GOT3 (cell line): ENCODE measurements around the gene SAMD10.
"Not testable (repeated sequence)": the region's sequence is repeated elsewhere in the genome, so short reads cannot be mapped to it uniquely, and the experiment has no call there.

ENCODE experiments used
- DNase-seq: peaks from one replicate; lab custom pipeline; 2025; ENCODE audit warnings: mixed read lengths; lab: John Stamatoyannopoulos, UW

Gene SAMD10

DNA sequence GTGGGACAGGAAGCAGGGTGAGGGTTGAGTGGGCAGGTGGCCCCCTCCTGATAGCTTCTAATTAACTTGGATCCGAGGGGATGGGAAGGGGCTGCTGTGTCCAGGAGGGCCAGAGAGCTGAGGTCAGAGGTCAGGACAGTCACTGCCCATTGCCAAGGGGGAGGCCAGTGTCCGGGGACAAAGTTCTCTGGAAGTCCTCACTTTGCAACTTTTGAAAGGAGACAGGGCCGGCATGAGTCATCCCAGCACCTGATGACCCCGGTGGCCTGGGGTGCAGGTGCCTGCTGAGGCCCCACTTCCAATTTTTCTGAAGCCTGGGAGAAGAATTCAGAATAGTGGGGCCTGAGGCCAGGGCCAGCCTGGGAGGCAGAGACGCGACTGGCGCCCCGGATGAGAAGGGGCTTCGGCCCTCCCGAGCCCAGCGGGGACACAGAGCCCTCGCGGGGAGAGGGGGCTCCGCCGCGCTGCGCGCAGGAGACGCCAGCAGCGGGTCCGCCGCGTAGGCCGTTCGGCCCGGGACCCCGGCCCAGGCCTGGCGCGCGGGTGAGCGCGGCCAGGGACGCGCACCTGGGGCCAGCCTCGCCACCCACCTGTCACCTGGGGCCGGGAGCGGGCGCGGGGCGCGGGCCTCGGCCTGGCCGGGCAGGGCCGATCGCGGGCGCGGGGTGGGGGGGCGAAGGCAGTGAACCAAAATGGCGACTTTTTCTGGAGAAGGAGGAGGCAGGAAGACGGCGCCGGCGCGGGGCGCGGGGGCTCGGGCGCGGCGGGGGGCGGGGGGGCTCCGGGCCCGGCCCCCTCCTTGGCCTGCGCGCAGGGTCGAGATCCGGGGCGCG lies 10.3 kb downstream of the SAMD10 start:
- DNase-seq = no peak

DNA sequence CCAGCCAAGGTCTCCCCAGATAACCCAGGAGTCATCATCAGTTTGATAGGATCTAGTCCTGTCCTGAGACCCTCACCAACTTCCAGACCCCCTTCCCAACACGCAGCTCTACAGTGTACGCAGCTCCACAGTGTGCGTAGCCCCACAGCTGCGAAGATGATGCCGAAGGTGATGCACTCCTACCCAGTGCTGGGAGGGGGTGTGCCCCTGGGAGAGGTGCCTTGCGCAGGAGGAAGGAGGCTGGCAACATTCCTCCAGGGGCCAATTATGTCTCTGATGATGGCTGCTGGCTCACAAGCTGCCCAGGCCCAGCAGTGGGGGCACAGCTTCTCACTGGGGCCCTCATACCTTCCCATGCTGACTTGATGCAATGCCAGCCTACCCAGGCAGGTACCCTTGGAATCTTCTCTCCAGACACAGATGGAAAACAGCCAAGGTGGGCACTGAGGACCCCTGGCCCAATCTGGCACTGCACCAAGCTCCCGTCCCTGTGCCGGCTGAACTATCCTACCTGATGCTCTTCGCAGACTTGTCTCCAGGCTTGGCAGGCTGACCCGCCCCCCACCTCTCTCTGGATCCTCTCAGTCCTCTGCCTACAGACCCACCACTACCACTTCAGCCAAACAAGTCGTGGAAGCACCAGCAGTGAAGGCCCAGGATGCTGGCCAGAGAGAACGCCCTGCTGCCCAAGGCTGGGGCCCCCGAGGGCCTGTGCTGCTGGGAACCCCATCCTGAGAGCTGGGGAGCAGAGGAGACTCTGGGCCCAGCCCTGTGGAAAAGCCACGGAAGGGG lies 11.1 kb downstream of the SAMD10 start:
- no peak for DNase-seq

DNA sequence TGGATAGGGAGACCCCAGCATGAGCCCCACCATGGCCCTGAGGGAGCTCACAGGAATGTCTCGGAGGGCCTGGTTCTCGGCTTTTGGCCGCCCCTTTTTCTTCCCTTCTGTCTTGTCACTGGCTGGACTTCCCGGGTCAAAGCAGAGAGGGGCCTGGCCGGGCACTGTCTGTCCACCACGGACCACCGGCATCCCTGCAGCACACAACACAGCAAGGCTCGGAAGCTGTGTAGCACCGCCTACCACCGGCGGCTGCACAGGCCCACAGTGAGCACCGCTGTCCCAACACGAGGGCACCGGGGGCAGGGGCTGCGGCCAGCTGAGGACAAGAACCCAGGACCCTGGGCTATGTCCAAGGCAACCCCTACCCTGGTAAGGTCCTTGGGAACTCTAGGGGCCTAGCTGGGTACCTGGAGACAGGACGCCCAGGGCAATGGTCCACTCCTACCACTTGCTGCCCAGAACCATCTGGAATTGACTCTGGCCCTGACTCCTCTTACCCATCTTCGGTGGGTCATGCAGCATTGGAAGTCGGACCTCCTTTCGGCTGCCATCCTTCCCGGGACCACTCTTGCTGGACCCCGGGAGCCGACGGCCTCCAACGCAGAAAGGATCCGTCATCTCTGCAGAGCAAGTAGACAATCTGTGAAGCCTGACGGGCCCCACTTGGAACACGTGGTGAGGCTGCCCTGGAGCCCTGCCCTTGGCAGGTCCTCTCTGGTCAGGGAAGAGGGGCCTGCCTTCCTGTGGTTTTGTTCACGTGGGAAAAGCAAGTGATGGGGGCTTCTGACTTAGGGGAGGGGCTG lies 11.9 kb downstream of the SAMD10 start:
- no peak for DNase-seq

DNA sequence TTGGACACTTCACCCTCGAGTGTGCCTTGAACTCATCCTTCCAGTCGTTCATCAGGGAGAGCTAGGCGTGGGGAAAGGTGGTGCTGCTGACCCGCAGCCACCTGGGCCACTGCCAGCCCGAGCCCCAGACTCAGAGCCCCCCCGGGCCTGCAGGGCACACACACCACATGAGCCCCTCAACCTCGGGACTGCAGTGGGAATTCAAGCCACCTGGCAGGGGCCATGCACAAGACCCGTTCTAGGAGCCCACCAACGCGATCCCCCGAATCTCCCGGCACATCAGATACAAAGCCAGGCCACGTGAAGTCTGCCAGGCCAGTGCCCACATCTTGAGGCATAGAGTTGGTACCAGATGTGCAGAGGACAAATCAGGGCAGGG lies 12.5 kb downstream of the SAMD10 start:
- DNase-seq = no peak

DNA sequence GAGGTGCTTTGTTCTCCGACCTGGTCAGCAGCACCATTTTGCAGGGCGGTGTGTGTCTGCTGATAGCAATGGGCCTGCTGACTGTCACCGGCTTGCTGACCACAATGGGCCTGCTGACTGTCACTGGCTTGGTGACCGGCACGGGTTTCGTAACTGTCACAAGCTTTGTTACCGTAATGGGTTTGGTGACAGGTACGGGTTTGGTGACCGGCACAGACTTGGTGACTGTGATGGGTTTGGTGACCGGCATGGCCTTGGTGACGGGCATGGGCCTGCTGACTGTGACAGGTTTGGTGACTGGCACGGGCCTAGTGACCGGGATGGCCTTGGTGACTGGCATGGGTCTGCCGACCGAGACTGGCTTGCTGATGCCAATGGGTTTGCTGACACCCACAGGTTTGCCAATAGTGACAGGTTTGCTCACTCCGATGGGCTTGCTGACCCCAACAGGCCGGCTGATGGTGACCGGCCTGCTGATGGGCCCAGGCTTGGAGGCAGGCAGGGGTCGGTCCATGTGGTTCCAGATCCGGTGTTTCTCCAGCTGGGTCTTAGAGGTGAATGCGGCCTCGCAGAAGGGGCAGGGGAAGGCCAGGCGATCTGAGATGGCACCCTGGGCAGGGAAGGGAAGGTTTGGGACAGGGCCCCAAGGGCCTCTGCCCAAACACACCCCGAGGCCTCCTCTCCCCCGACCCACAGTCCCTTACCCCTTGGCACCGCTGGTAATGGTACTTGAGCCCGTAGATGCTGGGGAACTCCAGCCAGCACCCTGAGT lies 13.1 kb downstream of the SAMD10 start:
- DNase-seq = no peak

DNA sequence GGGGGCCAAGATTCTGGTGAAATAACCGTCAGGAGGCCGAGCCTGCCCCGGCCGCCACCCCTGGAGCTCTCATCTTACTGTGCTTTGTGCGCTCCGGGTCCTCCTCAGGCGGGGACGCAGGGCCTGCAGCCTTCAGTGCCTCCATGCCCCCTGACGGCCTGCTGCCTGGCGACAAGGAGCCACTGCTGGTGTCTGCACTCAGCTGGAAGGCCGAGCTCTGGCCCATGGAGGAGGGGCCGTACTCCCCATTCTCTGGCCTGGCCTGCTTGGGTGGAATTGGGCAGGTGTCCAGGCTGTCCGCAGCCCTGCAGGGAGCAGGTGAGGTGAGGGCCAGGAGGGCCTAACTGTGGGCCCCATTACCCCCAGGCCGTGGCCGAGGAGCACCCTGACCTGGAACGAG lies 15.0 kb downstream of the SAMD10 start:
- DNase-seq = no peak

DNA sequence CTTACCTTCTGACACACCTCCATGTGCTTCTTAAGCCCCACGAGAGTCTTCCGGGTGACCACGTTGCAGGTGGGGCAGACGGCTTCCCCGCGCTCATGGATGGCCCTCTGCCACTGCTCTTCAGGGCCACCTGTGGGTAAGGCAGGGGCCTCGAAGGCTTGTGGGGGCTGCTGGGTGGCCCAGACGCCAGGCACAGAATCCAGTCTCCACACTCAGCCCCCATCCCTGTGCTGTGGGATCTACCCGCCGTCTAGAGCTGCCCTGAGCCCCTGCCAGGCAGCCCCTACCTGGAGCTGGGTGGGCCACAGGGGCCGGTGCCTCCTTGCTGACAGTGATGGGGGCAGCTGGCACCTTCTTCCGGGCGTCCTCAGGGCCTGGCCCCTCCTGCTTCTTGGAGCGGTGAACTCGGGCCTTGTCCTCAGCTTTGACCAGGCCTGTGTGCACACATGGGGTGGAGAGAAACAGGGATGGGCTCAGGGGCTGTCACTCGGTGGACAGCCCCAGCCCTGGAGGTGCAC lies 15.6 kb downstream of the SAMD10 start:
- DNase-seq = no peak

DNA sequence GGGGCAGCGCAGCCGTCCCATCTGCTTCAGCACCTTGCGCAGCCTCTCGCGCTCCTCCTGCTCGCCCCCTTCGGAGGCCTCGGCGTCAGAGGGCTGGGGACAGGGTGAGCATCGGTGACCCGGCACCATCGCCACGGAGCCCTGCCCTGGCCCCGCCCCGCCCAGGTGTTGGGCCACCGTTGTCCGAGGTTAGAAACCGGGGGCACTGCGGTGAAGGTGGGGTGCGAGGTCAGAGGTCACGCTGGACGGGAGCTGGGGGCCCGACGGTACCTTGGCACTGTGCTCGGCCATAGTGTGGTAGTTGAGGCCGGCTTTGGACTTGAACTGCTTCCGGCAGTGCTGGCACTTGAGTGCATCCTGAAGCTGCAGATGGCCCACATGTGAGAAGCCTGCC lies 16.1 kb downstream of the SAMD10 start:
- no peak for DNase-seq

DNA sequence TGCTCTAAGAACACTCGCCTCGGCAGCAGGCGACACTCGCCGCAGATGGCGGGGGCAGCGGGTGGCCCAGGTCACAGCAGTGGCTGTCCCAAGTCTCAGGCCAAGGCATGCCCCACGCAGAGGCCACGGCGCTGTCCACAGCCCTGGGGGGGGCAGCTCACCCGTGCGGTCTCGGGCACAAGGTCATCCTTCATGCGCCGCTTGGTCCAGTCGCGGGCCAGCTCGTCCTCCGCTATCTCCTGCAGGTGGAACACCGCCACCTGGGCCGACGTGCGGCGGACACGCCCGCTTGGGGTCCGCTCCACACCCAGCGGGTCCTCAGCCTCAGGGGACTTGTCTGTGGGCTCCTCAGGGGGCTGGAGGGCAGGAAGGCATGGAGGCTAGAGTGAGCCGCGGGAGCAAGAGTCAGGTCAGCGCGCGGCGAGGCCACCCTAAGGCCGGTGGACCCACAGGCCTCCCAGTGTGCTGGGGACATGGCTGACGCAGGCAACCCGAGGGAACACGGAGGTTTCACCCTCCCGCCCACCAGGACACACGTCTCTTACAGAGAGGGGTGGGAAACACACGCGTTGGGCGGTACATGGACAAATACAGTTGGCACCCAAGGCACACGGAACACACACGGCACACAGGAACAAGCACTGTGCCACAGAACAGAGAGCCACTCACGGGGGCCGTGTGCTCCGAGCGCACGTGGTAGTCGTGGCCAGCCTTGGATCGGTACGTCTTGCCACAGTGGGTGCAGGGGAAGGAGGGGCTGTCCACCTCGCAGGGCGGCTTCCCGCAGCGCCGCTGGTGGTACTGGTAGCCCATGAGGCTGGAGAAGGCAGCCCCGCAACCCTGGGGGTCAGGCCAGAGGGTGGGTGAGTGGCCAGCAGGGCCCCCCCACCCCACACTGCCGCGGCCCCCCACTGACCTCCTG lies 16.8 kb downstream of the SAMD10 start:
- DNase-seq = no peak

DNA sequence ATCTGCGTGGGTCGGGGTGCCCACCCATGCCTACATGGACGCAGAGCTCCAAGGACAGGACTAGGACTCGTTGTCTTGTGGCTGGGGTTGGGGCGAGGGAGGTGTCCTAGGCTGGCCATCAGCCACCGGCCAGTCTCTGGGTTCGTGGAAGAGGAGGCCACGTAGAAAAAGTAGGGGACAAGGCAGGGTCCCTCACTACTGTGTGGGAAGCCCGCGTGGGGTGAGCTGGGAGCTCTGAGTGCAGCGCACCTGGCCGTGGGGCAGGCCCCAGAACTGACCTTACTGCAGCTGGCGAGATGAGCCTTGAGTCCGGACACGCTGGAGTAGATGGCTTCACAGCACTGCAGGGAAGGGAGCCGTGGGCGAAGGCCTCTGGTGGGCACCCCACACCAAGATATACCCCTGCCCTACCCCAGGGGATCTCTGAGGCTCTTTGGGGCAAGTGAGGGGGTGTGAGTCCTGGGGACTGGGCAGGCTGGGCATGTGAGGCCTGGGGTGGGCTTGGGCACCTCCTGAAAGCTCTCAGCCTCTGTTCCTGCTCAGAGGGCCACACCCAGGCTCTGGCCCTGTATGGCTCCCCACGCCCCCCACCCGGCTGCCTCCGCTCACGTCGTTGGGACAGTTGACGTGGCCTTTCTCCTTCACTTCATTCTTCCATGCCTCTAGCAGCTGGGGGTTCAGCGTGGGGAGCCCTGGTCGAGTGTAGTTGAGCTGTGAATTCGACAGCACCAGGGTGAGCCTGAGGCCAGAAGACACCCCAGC lies 17.6 kb downstream of the SAMD10 start:
- DNase-seq = no peak

DNA sequence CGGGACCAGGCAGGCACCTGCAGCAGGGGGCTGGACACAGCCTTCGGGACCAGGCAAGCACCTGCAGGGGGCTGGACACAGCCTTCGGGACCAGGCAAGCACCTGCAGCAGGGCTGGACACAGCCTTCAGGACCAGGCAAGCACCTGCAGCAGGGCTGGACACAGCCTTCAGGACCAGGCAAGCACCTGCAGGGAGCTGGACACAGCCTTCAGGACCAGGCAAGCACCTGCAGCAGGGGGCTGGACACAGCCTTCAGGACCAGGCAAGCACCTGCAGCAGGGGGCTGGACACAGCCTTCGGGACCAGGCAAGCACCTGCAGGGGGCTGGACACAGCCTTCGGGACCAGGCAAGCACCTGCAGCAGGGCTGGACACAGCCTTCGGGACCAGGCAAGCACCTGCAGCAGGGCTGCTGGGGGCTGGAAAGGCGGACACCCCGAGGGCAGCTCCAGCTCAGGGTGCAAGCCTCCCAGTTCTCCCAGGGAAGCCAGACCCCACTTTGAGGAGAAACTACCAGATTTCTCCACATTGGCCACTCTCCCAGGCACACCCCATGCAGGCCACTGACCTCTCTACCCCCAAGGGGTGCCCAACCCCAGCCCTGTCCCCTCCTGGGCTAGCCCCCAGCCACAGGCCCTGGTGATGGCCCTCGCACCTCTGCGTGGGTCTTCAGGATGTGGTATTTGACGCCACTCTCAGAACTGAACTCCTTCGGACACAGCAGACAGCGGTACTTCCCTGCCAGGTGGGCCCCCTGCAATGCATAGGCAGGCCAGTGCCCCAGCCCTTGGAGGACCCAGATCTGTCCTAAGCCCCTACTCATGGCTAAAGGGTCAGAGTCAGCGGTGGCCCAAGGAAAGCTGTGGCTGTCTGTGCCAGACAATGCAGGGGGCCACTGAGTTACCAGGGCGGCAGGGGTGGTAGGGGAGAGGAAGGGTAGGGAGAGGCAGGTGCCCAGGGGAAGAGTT lies 18.5 kb downstream of the SAMD10 start:
- not testable (repeated sequence) for DNase-seq

DNA sequence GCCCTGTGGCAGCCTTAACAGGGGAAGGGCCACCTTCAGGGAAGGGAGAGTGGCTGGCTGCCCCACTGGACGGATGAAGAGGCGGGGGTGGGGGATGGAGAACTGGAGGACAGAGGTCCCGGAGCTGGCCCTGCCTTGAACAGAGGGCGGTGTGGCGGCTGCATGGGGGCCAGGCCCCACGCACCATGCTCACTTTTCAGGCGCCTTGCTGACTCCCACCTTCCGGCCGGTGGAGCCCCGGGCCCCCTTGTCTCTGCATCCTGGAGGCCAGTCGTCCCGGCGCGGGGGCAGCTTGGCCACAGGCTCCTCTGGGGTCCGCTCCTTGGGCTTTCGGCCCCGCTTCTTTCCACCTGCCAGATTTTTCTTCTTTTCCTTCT lies 19.8 kb downstream of the SAMD10 start:
- no peak for DNase-seq

DNA sequence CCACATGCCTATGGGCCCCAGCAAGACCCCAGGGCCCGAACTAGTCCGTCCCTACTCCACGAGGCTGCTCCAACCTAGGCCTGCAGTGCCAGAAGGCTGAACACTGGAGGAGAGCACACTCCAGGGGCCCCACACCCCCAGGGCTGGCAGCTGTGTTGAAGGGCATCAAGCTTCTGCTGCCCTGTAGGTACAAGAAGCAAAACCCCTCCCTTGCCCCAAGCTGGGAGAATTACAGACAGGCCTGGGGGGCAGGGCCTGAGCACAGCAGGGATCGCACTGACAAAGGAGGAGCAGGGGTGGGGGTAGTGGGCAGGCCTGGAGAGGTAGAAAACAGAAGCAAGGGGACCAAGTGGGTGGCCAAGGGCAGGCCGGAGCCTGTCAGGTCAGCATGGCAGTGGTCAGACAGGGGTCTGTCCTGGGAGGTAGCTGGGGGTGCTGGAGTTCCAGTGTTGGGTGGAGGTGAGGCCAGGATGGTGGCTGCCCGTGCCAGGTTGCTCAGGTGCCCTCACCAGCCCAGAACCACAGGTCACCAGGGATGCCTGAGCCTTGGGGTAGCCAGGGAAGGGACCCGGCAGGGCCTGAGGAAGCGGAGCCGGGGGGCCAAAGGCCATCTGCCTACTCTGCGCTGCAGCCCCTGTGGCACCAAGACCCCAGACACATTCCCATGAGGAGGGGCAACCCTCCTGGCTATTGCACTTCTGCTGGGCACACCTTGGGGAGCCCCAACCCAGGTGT lies 20.3 kb downstream of the SAMD10 start:
- no peak for DNase-seq

DNA sequence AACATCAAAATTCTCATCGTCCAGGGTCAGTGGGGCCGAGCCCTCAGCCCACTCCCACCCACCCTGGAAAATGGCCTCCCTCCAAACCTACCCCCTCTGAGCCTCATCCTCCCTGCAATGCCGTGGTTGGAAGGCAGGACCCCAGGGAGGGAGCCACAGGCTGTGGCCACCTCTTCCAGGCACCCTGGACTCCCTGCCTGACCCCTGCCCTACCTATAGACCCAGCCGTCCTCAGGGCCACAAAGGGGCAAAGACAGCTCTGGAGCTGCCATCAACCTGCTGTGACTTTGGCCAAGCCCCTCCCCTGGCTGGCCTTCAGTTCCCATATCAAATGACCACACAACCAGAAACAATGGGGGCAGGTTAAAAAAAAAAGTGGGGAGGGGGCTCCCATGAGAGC lies 21.0 kb downstream of the SAMD10 start:
- DNase-seq = no peak

DNA sequence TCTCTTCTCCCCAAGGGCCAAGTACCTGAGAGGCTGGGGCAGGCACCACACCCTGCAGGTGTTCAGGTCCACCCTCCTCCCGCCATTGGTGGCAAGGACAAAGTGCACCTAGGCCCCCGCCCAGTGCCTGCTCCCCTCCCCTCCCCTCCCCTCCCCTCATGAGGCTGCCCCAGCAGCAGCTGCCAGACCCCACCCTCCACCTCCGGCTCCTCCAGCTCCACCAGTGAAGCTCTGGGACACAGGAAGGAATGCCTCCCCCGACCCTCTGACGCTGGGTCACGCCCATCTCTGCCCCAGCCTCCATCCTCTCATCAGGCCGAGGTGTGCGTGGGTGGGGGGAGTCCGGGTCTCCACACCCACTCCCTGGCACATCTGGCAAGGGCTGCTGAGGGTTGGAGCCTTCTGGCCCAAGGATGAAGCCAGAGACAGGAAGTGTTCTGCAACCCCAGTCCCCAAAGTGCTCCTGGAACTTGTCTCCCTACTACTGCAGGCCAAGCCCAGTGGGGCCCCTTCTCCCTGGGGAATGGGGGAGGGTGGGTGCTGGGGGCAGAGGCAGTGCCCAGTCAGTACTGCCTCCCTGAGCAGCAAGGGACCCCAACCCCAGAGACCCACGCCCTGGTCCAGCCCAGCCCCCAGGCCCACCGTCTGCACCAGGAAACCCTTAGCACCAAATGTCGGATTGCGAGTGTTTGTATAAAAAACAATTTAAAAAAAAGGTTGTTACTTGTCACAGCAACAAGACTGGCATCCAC lies 21.6 kb downstream of the SAMD10 start:
- no peak for DNase-seq

DNA sequence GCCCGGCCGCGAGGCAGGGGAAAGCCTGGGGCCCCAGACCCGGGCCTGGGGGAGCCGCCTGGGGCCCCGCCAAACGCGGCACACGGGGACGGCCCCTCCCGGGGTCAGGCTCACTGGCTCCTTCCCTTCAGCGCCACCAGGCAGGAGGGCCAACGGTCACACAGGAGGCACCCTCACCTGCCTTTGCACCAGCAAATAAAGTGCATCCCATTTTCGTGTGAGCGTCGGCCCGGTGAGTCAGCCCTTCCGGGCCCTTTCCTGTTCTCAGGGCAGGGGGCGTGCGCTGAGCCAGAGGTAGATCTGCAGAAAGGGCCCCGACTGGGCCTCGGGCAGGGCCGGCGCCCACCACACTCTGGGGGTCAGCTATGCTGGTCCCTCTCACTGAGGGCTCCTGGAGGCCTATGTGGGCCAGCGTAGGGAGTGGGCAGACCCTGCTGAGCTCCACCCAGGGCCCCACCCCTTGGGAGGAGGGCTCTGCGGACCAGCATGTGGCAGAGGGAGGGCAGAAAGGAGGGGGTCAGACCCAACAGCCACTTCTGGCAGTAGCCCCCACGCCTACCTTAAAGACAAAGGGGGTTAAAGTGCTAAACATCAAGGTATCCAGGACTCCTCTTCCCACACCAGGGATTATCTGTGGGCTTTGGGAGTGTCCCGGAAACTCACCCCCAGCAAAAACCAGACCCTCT lies 22.3 kb downstream of the SAMD10 start:
- DNase-seq = peak; percentile 53

DNA sequence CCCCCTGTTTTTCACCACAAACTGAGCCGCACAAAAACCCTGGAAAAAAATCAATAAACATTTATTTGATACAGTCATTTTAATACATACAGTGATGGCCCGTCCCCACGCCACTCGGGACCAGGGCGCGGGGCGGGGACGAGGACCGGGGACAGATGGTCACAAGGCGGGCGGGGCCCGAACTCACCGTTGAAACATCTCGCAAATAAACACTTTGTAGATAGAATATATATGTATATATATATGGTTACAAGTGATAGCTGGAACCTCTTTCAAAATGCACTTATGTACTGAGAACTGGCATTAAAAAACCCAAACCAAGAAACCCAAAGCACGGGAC lies 22.8 kb downstream of the SAMD10 start:
- DNase-seq = no peak
